Stimulated activated CD4-positive, alpha-beta T cell treated with anti-CD3 and anti-CD28 coated beads, Interleukin-15, amount 100 ng/mL, for 24 hours (primary cell): Measurements from ENCODE around the gene RGMA.
A peak's percentile ranks its signal among the peaks of the same experiment; 100 is the strongest.
"Not testable (repeated sequence)": the region's sequence is repeated elsewhere in the genome, so short reads cannot be mapped to it uniquely, and the experiment has no call there.

Source experiments
- DNase-seq: peaks from one replicate; pipeline ENCODE4 v3.0.0-alpha.2; 2020

Gene RGMA

DNA sequence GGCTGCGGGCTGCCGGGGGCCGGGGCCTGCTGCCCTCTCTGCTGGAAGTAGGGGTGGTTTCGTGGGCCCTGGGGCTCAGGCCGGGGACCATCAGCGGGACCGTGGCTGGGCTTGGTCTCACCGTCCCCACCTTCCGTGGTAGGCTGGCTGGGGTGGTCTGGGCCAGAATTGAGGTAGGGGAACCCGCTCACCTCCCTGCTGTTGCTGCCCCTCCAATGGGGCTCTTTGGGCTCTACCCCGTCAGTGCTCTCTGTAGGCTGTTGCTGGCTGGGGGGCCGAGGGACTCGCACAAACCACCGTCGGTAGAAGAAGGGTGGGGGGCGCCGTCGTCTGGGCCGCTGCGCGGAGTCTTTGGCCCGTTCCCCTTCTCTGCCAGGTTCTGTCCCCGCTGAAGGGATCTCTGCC is 23.4 kb downstream of the RGMA start:
- no peak for DNase-seq

GRCh38 chr15:93063796-93064690 is 25.0 kb downstream of the RGMA start:
- no peak for DNase-seq

DNA sequence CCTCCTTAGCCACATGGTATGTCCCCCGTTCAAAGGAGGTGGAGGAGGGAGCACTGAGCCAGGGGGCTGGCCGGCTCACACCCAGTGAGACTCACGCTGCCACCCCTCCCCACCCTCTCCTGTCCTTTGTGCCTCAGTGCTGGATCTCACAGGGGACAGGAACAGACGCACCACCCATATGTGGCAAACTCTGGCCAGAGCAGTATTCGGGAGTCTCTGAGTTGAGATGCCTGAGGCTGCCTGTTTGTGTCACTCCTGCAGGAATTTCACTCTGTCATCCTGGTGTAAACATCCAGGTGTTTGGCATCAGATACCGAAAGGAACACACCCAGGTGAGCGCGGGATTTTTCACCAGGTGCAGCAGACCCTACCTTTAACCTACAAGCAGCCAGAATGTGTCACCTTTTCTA is 25.7 kb downstream of the RGMA start:
- no peak for DNase-seq

GRCh38 chr15:93062628-93063261 is 26.3 kb downstream of the RGMA start:
- DNase-seq: not testable (repeated sequence)

- DNase-seq: no peak
These were observed 28.4 kb downstream of the RGMA start for GRCh38 chr15:93060336-93061248.

DNA sequence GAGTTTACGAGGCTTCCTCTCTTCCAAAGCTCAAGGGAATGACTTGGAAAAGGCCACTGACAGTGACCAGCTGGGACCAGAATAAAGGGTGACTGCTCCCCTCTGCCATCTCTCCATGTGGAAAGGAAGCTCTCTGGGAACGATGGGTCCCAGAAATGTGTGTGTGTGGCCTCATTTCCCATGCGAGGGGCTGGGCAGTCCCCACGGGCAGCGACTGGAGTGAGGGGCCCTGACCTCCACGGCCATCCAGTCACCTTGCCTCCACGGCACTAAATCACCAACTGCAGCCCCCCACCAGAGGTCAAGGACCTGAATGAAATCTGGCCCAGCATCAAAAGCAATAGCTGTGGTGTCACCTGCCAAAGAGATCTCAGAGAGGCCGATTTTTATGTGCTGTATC is 29.6 kb downstream of the RGMA start:
- DNase-seq: no peak

DNA sequence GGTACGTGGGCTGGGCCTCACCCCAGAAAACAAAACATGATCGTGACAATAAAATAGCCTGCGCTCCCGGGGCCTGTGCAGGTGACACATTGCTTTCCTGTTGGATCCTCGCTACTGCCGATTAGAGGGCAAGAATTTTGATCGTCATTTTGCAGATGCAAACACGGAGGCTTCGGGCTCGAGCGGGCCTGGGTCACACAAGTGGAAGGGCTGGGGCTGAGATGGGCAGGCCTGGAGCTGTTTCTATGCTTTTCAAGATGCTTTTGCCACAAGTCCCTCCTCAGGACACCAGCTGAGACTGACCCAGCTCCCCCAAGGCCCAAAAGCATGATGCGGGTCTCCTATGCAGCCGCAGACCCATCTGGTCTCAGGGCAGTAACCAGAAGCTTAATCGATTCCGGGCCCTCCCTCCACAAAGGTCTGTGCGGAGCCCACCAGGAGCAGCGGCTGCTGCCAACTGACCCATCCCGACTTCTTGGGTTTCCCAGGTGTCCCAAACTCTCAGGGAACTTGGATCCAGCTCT is 30.0 kb downstream of the RGMA start:
- no peak for DNase-seq

DNA sequence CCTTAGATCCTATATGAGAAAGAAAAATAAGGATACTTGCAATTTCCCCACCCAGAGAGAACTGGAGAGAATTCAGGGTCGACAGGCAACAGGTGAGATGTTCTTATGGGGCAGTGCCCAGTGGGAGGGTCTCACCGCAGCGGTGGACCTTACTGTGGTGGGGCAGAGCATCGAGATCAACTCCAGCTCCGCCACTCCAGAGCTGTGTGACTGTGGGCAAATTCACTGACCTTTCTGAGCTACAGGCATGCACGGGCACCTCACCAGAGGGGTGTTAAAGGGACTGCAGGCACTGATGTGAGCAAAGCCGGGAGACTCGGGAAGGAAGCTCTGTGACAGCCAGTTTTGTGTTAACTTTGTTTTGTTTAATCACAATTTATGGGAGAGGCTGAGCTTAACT is 30.9 kb downstream of the RGMA start:
- no peak for DNase-seq

DNA sequence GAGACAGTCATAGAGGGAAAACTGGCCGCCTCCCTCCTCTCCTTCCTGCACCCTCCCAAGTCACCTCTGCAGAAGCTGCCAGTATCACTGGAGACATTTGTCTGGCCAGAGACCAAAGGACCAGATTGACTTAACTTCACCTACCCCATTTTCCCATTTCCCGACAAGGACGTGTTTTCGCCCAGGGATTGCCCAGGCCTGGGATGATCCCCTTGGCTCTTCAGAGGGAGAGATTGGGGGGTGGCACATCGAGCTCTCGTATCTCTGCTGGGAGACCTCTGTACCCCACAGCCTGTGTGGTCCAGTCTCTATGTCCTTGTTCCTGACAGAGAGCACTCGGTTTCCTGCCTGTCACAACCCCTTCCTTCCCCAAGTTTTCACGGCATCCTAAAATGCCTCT is 31.4 kb downstream of the RGMA start:
- DNase-seq: no peak

- no peak for DNase-seq
These were observed 32.2 kb downstream of the RGMA start for GRCh38 chr15:93056836-93057235.

- DNase-seq: no peak
These were observed 33.8 kb downstream of the RGMA start for GRCh38 chr15:93055211-93055610.

GRCh38 chr15:93052090-93052879 is 36.7 kb downstream of the RGMA start:
- peak; percentile 26 for DNase-seq

DNA sequence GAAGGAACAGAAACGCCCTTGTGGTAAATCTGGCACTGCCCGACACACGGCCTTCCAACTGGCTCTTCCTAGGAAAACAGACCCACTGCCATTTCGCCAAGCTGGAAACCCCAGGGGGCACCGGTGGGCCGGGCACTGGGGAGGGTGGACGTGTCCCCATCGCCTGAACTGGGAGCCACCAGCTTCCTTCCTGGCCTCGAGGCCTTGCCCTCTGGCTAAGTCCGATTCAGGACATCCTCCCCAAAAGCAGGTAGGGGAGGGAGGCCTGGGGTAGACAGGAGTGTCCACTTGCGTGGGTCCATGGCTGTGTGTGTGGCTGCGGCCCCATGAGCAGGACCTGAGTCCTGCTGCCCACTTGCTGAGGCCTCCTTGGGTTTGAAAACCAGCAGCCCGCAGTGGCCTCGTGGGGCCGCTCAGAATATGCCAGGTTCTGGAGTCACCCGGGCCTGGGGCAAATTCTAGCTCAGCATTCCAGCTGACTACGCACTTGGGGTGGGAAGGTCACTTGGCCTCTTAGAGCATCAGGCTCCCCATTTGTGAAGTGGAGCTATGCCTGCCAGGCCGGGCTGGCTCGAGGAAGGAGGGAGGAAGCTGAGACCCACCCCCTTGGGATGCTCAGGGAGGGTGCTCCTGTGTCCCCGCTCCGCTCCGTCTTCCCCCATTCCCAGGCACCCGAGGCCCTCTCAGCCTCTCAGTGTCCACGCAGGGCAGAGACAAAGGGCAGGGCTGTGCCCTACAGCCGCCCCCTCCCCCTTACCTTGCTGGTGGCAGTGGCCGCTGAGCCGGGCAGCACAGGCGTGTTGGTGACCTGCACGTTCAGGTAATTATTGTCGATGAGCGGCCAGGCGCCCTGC is 37.5 kb downstream of the RGMA start:
- no peak for DNase-seq

DNA sequence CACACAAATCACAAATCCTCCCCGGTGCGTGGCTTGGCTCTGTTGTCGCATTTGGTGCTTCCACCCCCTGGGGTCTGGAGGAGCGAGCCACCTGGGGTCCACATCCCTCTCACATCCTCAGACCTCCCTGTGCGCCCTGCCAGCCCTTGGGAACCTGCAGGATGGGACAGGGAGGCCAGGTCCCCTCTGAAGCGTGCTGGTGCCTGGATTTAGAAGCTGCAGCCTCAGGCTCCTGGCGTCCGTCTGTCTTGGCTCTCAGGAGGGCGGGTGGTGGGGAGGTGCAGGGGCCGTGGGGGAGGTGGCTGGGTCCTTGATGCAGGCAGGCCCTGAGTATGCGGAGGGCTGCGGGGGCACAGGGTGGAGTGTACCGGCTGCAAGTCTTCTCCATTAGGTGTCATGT is 38.4 kb downstream of the RGMA start:
- DNase-seq: no peak

GRCh38 chr15:93049914-93050578 is 39.0 kb downstream of the RGMA start:
- DNase-seq: no peak

DNA sequence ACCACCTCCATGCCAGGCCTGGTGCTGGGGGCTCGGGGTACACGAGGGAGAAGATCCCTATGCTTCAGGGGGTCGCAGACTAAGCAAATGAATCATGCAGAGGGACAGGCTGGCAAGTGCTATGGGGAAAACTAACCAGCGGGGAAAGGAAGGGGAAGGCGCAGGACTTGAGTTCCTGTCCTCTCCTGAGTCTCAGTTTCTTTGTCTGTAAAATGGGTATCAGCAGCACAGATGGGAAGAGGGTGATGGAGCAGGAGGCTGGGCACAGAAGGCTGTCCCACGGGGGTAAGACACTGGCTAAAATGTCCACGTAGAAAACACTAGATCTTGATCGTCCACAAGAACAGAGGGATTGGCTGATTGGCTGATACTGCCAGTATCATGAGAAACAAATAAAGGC is 39.8 kb downstream of the RGMA start:
- no peak for DNase-seq

GRCh38 chr15:93048759-93049161 is 40.3 kb downstream of the RGMA start:
- DNase-seq: no peak

GRCh38 chr15:93048426-93048721 is 40.6 kb downstream of the RGMA start:
- DNase-seq: no peak

GRCh38 chr15:93047621-93048425 is 41.2 kb downstream of the RGMA start:
- no peak for DNase-seq

- DNase-seq: no peak
These were observed 42.3 kb downstream of the RGMA start for GRCh38 chr15:93046721-93047120.
